Testis (tissue), 3 donors: ENCODE data around the gene RRP1. TPM values are rescaled to one million over a fixed set of nuclear protein-coding genes. Genes with fewer than 3 reads are reported as not detected.

ENCODE experiments used
- DNase-seq: peaks from one replicate; pipeline ENCODE4 v3.0.0-alpha.2; 2019
- H3K27ac ChIP-seq, 2 donors: fragments of 200-600 bp; sonication (generic); one replicate each; pipeline ENCODE4 v1.5.1; 2019
- H3K27me3 ChIP-seq: fragments of 200-600 bp; sonication (generic); one replicate; pipeline ENCODE4 v1.5.1; 2019
- H3K36me3 ChIP-seq: fragments of 200-600 bp; sonication (generic); one replicate; pipeline ENCODE4 v1.5.1; 2017; ENCODE audit warnings: low read depth; ENCODE audit errors: missing control alignments
- H3K4me1 ChIP-seq: fragments of 200-600 bp; sonication (generic); one replicate; pipeline ENCODE4 v1.5.1; 2019
- H3K4me3 ChIP-seq, 2 donors: fragments of 200-600 bp; sonication (generic); one replicate each; pipeline ENCODE4 v1.5.1; 2017 to 2019
- H3K9me3 ChIP-seq: fragments of 200-600 bp; sonication (generic); one replicate; pipeline ENCODE4 v1.5.1; 2017
- CTCF ChIP-seq, 3 experiments: fragments of 450-650 bp in 2 of 3; fragments of 200-600 bp in 1 of 3; sonication (generic) in 1 of 3; IDR thresholded peaks; one replicate each; pipeline ENCODE4 v1.5.1; 2016 to 2019; ENCODE audit warnings: antibody characterized with exemption in 3 of 3, mild to moderate bottlenecking in 2 of 3, moderate library complexity in 1 of 3
- POLR2A ChIP-seq: fragments of 450-650 bp; IDR thresholded peaks from one replicate; pipeline ENCODE4 v1.6.1; 2017; ENCODE audit warnings: antibody characterized with exemption, mild to moderate bottlenecking, moderate library complexity
- WGBS, 2 donors: methylation state at CpG; one replicate each; pipeline ENCODE4 v1.1.5; 2018; 5-methylcytosine and 5-hydroxymethylcytosine counted together
- intact Hi-C: fragments of 100-400 bp; cut with DNase I; formaldehyde crosslinking; loops from one replicate; pipeline ENCODE4 v1.15.1; 2023; ENCODE audit warnings: low total_unique reads
- polyA plus RNA-seq: library from polyadenylated mRNA; stranded (reverse); fragments of 350-450 nt; fragmentation: Illumina TruSeq; extraction: RNeasy Lipid Tissue Mini Kit (QIAGEN cat#74804); gene quantifications from one replicate; pipeline ENCODE4 v1.2.3, GENCODE V29; 2014; ENCODE audit warnings: low read depth, low replicate concordance; ENCODE audit not compliant: insufficient read depth
- total RNA-seq, 2 donors: library from RNA; depleted of rRNA; stranded (reverse); fragments of >200 nt; gene quantifications; one replicate each; pipeline ENCODE4 v1.2.3, GENCODE V29; 2016

Gene RRP1
- total and polyA plus RNA-seq, 3 donors from 2014 or later: 21.1 to 40.2 (median 33.6) TPM

- H3K27ac ChIP-seq: peak overlapping the region; percentile 33 to 53
- H3K27me3 ChIP-seq: no peaks in the 10 kb centered on the region
- peak; percentile 72 for DNase-seq
- no peak overlapping the region for H3K4me3 ChIP-seq
- 40 to 52% methylated on average over 20 of the region's 20 CpGs for WGBS, 2 donors
- peaks cover 12% of the 10 kb centered on the region for H3K4me1 ChIP-seq
- no peak for TF ChIP-seq POLR2A
- H3K9me3 ChIP-seq: no peaks in the 10 kb centered on the region
- intact Hi-C loops: no loop called here
- no peaks in the 10 kb centered on the region for H3K36me3 ChIP-seq
Measured at GRCh38 chr21:43778469-43779335, 10.7 kb upstream of the RRP1 start.

GRCh38 chr21:43779660-43780059 lies 9.7 kb upstream of the RRP1 start:
- TF ChIP-seq CTCF (IDR thresholded peaks at IDR 0.05) (no peak), POLR2A (no peak)
- Histone ChIP-seq H3K4me1 (peaks cover 6% of the 10 kb centered on the region), H3K4me3 (no peak overlapping the region), H3K27ac (peak overlapping the region in 1 of 2 donors; percentile 33), H3K36me3 (no peaks in the 10 kb centered on the region), H3K9me3 (no peaks in the 10 kb centered on the region), H3K27me3 (no peaks in the 10 kb centered on the region)
- DNase-seq: no peak
- intact Hi-C loops: no loop called here
- WGBS, 2 donors: 78 to 83% methylated on average over 5 of the region's 5 CpGs

- H3K4me1 ChIP-seq: peaks cover 5% of the 10 kb centered on the region
- H3K27ac ChIP-seq: no peak overlapping the region
- H3K9me3 ChIP-seq: no peaks in the 10 kb centered on the region
- TF ChIP-seq POLR2A: no peak
- TF ChIP-seq CTCF (IDR thresholded peaks at IDR 0.05): no peak
- DNase-seq: no peak
- 77 to 81% methylated on average over 6 of the region's 6 CpGs for WGBS, 2 donors
- no peaks in the 10 kb centered on the region for H3K36me3 ChIP-seq
- intact Hi-C loops: no loop called here
- H3K27me3 ChIP-seq: no peaks in the 10 kb centered on the region
- no peak overlapping the region for H3K4me3 ChIP-seq
Measured at GRCh38 chr21:43781846-43782245, 7.5 kb upstream of the RRP1 start.

GRCh38 chr21:43782431-43783097 lies 6.8 kb upstream of the RRP1 start:
- intact Hi-C loops: no loop called here
- no peaks in the 10 kb centered on the region for H3K36me3 ChIP-seq
- no peak overlapping the region for H3K27ac ChIP-seq
- no peak overlapping the region for H3K4me3 ChIP-seq
- no peaks in the 10 kb centered on the region for H3K9me3 ChIP-seq
- TF ChIP-seq POLR2A: no peak
- no peak for TF ChIP-seq CTCF (IDR thresholded peaks at IDR 0.05)
- H3K4me1 ChIP-seq: peaks cover 5% of the 10 kb centered on the region
- no peaks in the 10 kb centered on the region for H3K27me3 ChIP-seq
- DNase-seq: no peak
- WGBS, 2 donors: 80 to 84% methylated on average over 5 of the region's 5 CpGs

GRCh38 chr21:43783098-43783700 lies 6.2 kb upstream of the RRP1 start:
- Histone ChIP-seq H3K27ac (no peak overlapping the region), H3K9me3 (no peaks in the 10 kb centered on the region), H3K4me1 (peaks cover 5% of the 10 kb centered on the region), H3K36me3 (no peaks in the 10 kb centered on the region), H3K4me3 (no peak overlapping the region), H3K27me3 (no peaks in the 10 kb centered on the region)
- no peak for DNase-seq
- no peak for TF ChIP-seq CTCF (IDR thresholded peaks at IDR 0.05)
- no peak for TF ChIP-seq POLR2A
- 87 to 93% methylated on average over 15 to 17 of the region's 17 CpGs for WGBS, 2 donors
- intact Hi-C loops: no loop called here
